ENCODE results near the gene SUPT3H. TPM values are rescaled to one million over a fixed set of nuclear protein-coding genes. Genes with fewer than 3 reads are reported as not detected.
"Not testable (repeated sequence)": the region's sequence is repeated elsewhere in the genome, so short reads cannot be mapped to it uniquely, and the experiment has no call there.

SUPT3H gene
- total and polyA plus RNA-seq, 2 of the 8 experiments (the other 6 are each of a cell fraction or from before 2014, with no cell fraction given) = 18.8 to 23.0 TPM

GRCh38 chr6:45294065-45294701, 83.6 kb downstream of the SUPT3H start:
- H3K4me2 ChIP-seq (ENCODE audit: insufficient read depth in 1 of 2, low read depth in 2 of 2, low read length in 2 of 2); H3K56ac ChIP-seq (replicated peaks; ENCODE audit: insufficient read length, low read depth, low read length); H4K8ac ChIP-seq (ENCODE audit: extremely low read depth, insufficient read depth, low read length); H3K79me2 ChIP-seq (ENCODE audit: control insufficient read depth in 1 of 2, insufficient read depth in 2 of 2, low read length in 2 of 2); H3K9me3 ChIP-seq (ENCODE audit: insufficient read depth in 2 of 2, low read depth in 1 of 2, low read length in 1 of 2); FAIRE-seq; H3K18ac ChIP-seq (ENCODE audit: extremely low read depth, low read length); H3K14ac ChIP-seq (ENCODE audit: insufficient read length); H3K4ac ChIP-seq (replicated peaks; ENCODE audit: insufficient read length, low read depth, low read length); H4K91ac ChIP-seq (replicated peaks; ENCODE audit: insufficient read length, low read length); H2AK5ac ChIP-seq (ENCODE audit: low read depth, low read length); H4K5ac ChIP-seq (ENCODE audit: insufficient read length, low read depth, low read length); H3K23ac ChIP-seq (ENCODE audit: insufficient read length); H3K4me1 ChIP-seq (replicated peaks in 1 of 4; ENCODE audit: control insufficient read depth in 3 of 4, insufficient read depth in 4 of 4, low read length in 3 of 4); CTCF ChIA-PET (ENCODE audit: partially characterized antibody); H3K79me1 ChIP-seq (ENCODE audit: low read depth, low read length); H4K20me1 ChIP-seq (replicated peaks in 1 of 2; ENCODE audit: control insufficient read depth in 1 of 2, insufficient read depth in 2 of 2, low read length in 2 of 2); H3K27me3 ChIP-seq (replicated peaks in 1 of 4; ENCODE audit: control insufficient read depth in 3 of 4, extremely low read depth in 1 of 4, insufficient read depth in 3 of 4, low read length in 3 of 4); H2BK5ac ChIP-seq (ENCODE audit: low read depth, low read length); H3K27ac ChIP-seq (ENCODE audit: low read depth, low read length); DNase-seq (ENCODE audit: low read depth in 1 of 2, low spot score in 2 of 2); H2BK15ac ChIP-seq (ENCODE audit: low read length); H3K36me3 ChIP-seq (ENCODE audit: control insufficient read depth in 2 of 4, insufficient read depth in 4 of 4, low read length in 3 of 4); H2BK120ac ChIP-seq (replicated peaks; ENCODE audit: low read depth, low read length); H3K4me3 ChIP-seq (ENCODE audit: extremely low read depth in 1 of 4, insufficient read depth in 2 of 4, low read depth in 3 of 4, low read length in 4 of 4); H3K9ac ChIP-seq (replicated peaks in 1 of 4; ENCODE audit: extremely low read depth in 1 of 4, low read depth in 3 of 4, low read length in 3 of 4); H2BK12ac ChIP-seq (ENCODE audit: low read depth, low read length); H2AFZ ChIP-seq (ENCODE audit: low read length); H3K23me2 ChIP-seq (ENCODE audit: low read depth, low read length); H2BK20ac ChIP-seq (ENCODE audit: low read length): not testable (repeated sequence)
- POLR2A ChIA-PET (ENCODE audit: partially characterized antibody) = interaction anchor here (0.6 kb wide), 1 partner anchor 312 kb away, joined by 3 read pairs; no protein-coding TSS in a partner anchor
- 69% methylated on average over 1 of the region's 1 CpG; no CpG with 5 or more reads in 1 of the 2 experiments for WGBS, 2 experiments (ENCODE audit: extremely low coverage in 1 of 2, insufficient coverage in 1 of 2, insufficient read length in 1 of 2, insufficient replicate concordance in 2 of 2, low coverage in 1 of 2, low lambda C conversion rate in 2 of 2, missing lambda C conversion rate in 1 of 2)
